Fibroblast of peridontal ligament (primary cell): Measurements from ENCODE around the gene KTI12.
"Not testable (repeated sequence)": the region's sequence is repeated elsewhere in the genome, so short reads cannot be mapped to it uniquely, and the experiment has no call there.

Source experiments
- DNase-seq: peaks from one replicate; pipeline ENCODE4 v3.0.0-alpha.2; 2010; ENCODE audit errors: extremely low read depth

The KTI12 gene

GRCh38 chr1:52033190-52034049, at the start of gene KTI12:
Gene KTI12, minus strand, starts transcription at chr1:52033810. Its CDS starts 49 bp downstream, at chr1:52033761.
- peak; percentile 91 for DNase-seq

- DNase-seq, result no peak
These were observed 46.4 kb upstream of the KTI12 start for GRCh38 chr1:52080014-52080415.

GRCh38 chr1:52077277-52077676, 43.7 kb upstream of the KTI12 start:
- DNase-seq, result not testable (repeated sequence)

- peak; percentile 34 for DNase-seq
These were observed 38.7 kb upstream of the KTI12 start for GRCh38 chr1:52072291-52072690.

- no peak for DNase-seq
These were observed 37.1 kb upstream of the KTI12 start for GRCh38 chr1:52070704-52071103.

- DNase-seq, result no peak
These were observed 29.6 kb upstream of the KTI12 start for GRCh38 chr1:52063192-52063591.

GRCh38 chr1:52060822-52061221, 27.2 kb upstream of the KTI12 start:
- no peak for DNase-seq

GRCh38 chr1:52059888-52060287, 26.3 kb upstream of the KTI12 start:
- no peak for DNase-seq

GRCh38 chr1:52059321-52059720, 25.7 kb upstream of the KTI12 start:
- DNase-seq, result peak; percentile 71

- DNase-seq, result peak; percentile 20
These were observed 24.3 kb upstream of the KTI12 start for GRCh38 chr1:52057876-52058415.

- peak; percentile 25 for DNase-seq
These were observed 23.6 kb upstream of the KTI12 start for GRCh38 chr1:52057255-52057654.

- peak; percentile 79 for DNase-seq
These were observed 23.3 kb upstream of the KTI12 start for GRCh38 chr1:52056937-52057231.

- peak; percentile 84 for DNase-seq
These were observed 22.7 kb upstream of the KTI12 start, which contains the start of gene BTF3L4 for GRCh38 chr1:52056163-52056936. Gene BTF3L4, plus strand, starts transcription at chr1:52056295. Its CDS starts 3,553 bp downstream, at chr1:52059848.

- no peak for DNase-seq
These were observed 22.2 kb upstream of the KTI12 start for GRCh38 chr1:52055866-52056162.

GRCh38 chr1:52055066-52055865, 21.7 kb upstream of the KTI12 start, which contains the start of gene TXNDC12:
Gene TXNDC12, minus strand, starts transcription at chr1:52055191. Its CDS starts 95 bp downstream, at chr1:52055096.
- DNase-seq, result peak; percentile 89

GRCh38 chr1:52054496-52055065, 21.0 kb upstream of the KTI12 start:
- DNase-seq, result no peak

- no peak for DNase-seq
These were observed 20.3 kb upstream of the KTI12 start for GRCh38 chr1:52053862-52054261.

GRCh38 chr1:52049337-52049736, 15.7 kb upstream of the KTI12 start:
- DNase-seq, result not testable (repeated sequence)

- DNase-seq, result not testable (repeated sequence)
These were observed 12.1 kb upstream of the KTI12 start for GRCh38 chr1:52045666-52046195.

- no peak for DNase-seq
These were observed 11.6 kb upstream of the KTI12 start for GRCh38 chr1:52045236-52045635.

- DNase-seq, result no peak
These were observed 8.1 kb upstream of the KTI12 start for GRCh38 chr1:52041551-52042185.
